Vagina (tissue), 2 donors: Measurements from ENCODE around the gene LDAH.

ENCODE experiments used
- CTCF ChIP-seq, 3 experiments: fragments of 450-650 bp in 2 of 3; fragments of 200-600 bp in 1 of 3; sonication (generic) in 1 of 3; IDR thresholded peaks; one replicate each; pipeline ENCODE4 v1.5.1; 2017 to 2019; ENCODE audit warnings: antibody characterized with exemption in 3 of 3, mild to moderate bottlenecking in 2 of 3, moderate library complexity in 2 of 3
- POLR2A ChIP-seq, 2 donors: fragments of 450-650 bp; IDR thresholded peaks; one replicate each; pipeline ENCODE4 v1.6.1; 2017; ENCODE audit warnings: antibody characterized with exemption in 2 of 2, mild to moderate bottlenecking in 2 of 2, moderate library complexity in 2 of 2
- POLR2AphosphoS5 ChIP-seq, 2 donors: sonication (generic); formaldehyde crosslinking; IDR thresholded peaks; one replicate each; pipeline ENCODE4 v1.9.0; 2017; ENCODE audit warnings: antibody characterized with exemption in 2 of 2, mild to moderate bottlenecking in 2 of 2, low read depth in 1 of 2; ENCODE audit not compliant: insufficient read depth in 1 of 2

DNA sequence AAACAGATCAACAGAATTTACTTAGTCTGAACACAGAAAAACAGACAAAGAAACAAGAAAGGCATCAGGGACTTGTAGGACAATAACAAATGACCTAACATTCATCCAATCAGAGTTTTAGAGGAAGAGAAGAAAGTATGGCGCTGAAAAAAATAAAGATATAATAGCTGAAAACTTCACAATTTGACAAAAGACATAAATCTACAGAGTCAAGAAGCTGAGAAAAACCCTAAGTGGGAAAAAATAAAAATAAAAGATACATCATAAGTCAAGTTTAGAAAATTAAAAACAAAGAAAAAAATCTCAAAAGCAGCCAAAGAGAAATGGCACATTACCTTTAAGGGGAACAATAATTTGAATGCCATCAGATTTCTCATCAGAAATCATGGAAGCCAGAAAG is 7.7 kb downstream of the LDAH start:
- TF ChIP-seq CTCF (IDR thresholded peaks at IDR 0.05) (no peak), POLR2AphosphoS5 (IDR thresholded peaks at IDR 0.05; ENCODE audit: insufficient read depth in 1 of 2, low read depth in 1 of 2) (no peak), POLR2A (IDR thresholded peaks at IDR 0.05) (no peak)
